Testis (tissue), 2 donors: Measurements from ENCODE around the gene TINAGL1.

ENCODE experiments used
- POLR2A ChIP-seq: fragments of 450-650 bp; IDR thresholded peaks from one replicate; pipeline ENCODE4 v1.6.1; 2017; ENCODE audit warnings: antibody characterized with exemption, mild to moderate bottlenecking, moderate library complexity
- TF ChIP-seq, protein P1 (sequence below), 3 experiments: fragments of 450-650 bp in 2 of 3; fragments of 200-600 bp in 1 of 3; sonication (generic) in 1 of 3; IDR thresholded peaks; one replicate each; pipeline ENCODE4 v1.5.1; 2016 to 2019; ENCODE audit warnings: antibody characterized with exemption in 3 of 3, mild to moderate bottlenecking in 2 of 3, moderate library complexity in 1 of 3

DNA sequence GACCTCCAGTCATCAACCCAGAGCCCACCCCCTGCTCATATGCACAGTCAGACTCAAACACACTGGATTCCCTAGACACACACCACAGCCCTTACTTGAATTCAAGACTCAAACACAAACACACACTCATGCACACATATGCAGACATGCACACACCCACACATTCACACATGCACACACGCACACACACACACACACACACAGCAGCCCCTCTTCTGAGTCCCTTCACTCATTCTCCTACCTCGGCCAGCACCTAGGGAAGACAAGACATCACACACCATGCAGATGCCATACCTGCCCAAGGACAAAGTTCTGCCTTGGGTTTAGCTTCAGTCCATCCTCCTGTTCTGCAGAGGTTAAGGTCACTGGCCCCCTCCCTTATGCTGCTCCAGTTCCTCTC lies 39.6 kb downstream of the TINAGL1 start:
- no peak for TF ChIP-seq POLR2A
- TF ChIP-seq, protein P1, sequence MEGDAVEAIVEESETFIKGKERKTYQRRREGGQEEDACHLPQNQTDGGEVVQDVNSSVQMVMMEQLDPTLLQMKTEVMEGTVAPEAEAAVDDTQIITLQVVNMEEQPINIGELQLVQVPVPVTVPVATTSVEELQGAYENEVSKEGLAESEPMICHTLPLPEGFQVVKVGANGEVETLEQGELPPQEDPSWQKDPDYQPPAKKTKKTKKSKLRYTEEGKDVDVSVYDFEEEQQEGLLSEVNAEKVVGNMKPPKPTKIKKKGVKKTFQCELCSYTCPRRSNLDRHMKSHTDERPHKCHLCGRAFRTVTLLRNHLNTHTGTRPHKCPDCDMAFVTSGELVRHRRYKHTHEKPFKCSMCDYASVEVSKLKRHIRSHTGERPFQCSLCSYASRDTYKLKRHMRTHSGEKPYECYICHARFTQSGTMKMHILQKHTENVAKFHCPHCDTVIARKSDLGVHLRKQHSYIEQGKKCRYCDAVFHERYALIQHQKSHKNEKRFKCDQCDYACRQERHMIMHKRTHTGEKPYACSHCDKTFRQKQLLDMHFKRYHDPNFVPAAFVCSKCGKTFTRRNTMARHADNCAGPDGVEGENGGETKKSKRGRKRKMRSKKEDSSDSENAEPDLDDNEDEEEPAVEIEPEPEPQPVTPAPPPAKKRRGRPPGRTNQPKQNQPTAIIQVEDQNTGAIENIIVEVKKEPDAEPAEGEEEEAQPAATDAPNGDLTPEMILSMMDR (IDR thresholded peaks at IDR 0.05): no peak
